ENCODE measurements around the gene FSTL4. TPM values are rescaled to one million over a fixed set of nuclear protein-coding genes. Genes with fewer than 3 reads are reported as not detected.

The FSTL4 gene
- polyA plus RNA-seq, 3 donors, result not detected

DNA sequence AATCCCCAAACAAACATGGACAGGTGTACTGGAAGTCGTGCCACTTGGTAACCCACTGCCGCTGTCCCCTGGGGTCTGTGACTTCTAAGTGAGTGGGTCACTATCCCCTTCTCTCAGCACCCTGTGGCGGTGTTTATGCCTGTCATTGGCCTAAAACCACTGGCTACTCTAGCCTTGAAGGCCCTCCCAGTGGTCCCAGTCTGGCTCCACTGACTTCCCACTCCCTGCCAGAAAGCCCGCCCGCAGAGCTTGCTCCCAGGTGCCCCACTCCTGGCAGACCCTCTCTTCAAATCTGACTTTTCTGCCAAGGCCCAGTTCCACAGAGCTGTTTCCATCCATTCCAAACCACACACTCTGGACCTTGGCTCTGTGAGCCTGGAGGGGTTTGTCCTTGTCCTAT, 286.0 kb downstream of the FSTL4 start:
- WGBS (ENCODE audit: insufficient coverage), result 97% methylated on average over 4 of the region's 5 CpGs
- H4K20me1 ChIP-seq (ENCODE audit: insufficient read depth, low read length), result no peaks in the 10 kb centered on the region
- no peak overlapping the region for H3K27ac Mint-ChIP-seq

DNA sequence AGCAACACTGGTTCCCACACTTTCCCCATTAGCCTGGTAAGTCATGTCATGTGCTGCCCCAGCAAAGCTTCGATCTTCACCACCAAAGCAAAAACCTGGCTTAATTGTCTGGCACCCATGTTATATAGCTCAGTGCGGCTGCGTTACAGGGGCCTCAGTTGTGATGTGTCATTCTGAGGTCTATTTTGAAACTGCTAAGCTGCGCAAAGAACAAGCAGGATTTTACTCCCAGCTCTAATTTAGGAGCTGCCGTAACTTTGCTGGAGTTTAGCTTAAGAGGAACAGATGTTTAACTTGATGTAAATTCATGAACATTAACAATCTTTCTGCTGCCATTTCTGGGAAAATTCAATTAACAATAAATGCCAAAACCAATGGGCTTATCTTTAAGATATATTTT, 286.5 kb downstream of the FSTL4 start:
- peaks cover 0 to 3% (median 0%) of the 10 kb centered on the region in 3 donors for H3K27me3 Mint-ChIP-seq (ENCODE audit: low read depth in 3 of 3)
- DNase-seq, result no peak
- H3K9me3 Mint-ChIP-seq, result no peaks in the 10 kb centered on the region

More for the DNA sequence above, 286.0 kb downstream of the FSTL4 start:
- intact Hi-C loops (cut with micrococcal nuclease), result no loop called here
- Histone ChIP-seq H3K4me2 (replicated peaks; ENCODE audit: extremely low read depth, low read length, poor library complexity, severe bottlenecking) (no peak overlapping the region), H3K9me3 (replicated peaks in 1 of 2; ENCODE audit: control insufficient read depth in 1 of 2, insufficient read depth in 1 of 2, low read length in 2 of 2) (no peaks in the 10 kb centered on the region), H3K27me3 (ENCODE audit: control insufficient read depth in 2 of 2, insufficient read depth in 2 of 2, low read length in 2 of 2) (no peaks in the 10 kb centered on the region), H3K9ac (ENCODE audit: insufficient read depth, low read length, poor library complexity, severe bottlenecking) (no peak overlapping the region), H3K36me3 (replicated peaks in 1 of 2; ENCODE audit: control insufficient read depth in 1 of 2, insufficient read depth in 2 of 2, low read length in 2 of 2) (no peaks in the 10 kb centered on the region), H3K79me2 (ENCODE audit: insufficient read depth, low read length) (no peaks in the 10 kb centered on the region), H2AFZ (ENCODE audit: insufficient read depth, low read depth, low read length, poor library complexity, severe bottlenecking) (no peak overlapping the region), H3K4me3 (replicated peaks in 1 of 3; ENCODE audit: low read depth in 2 of 3, low read length in 3 of 3) (no peak overlapping the region), H3K4me1 (ENCODE audit: control insufficient read depth in 1 of 2, insufficient read depth in 2 of 2, low read length in 2 of 2) (no peaks in the 10 kb centered on the region), H3K27ac (ENCODE audit: low read depth in 1 of 2, low read length in 2 of 2) (no peak overlapping the region)
- TF ChIP-seq, protein P1, sequence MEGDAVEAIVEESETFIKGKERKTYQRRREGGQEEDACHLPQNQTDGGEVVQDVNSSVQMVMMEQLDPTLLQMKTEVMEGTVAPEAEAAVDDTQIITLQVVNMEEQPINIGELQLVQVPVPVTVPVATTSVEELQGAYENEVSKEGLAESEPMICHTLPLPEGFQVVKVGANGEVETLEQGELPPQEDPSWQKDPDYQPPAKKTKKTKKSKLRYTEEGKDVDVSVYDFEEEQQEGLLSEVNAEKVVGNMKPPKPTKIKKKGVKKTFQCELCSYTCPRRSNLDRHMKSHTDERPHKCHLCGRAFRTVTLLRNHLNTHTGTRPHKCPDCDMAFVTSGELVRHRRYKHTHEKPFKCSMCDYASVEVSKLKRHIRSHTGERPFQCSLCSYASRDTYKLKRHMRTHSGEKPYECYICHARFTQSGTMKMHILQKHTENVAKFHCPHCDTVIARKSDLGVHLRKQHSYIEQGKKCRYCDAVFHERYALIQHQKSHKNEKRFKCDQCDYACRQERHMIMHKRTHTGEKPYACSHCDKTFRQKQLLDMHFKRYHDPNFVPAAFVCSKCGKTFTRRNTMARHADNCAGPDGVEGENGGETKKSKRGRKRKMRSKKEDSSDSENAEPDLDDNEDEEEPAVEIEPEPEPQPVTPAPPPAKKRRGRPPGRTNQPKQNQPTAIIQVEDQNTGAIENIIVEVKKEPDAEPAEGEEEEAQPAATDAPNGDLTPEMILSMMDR (IDR thresholded peaks at IDR 0.05), result no peak
- Mint-ChIP-seq H3K4me3 (no peak overlapping the region), H3K9me3 (no peaks in the 10 kb centered on the region), H3K4me1 (no peaks in the 10 kb centered on the region), H3K36me3 (no peaks in the 10 kb centered on the region), H3K27me3 (ENCODE audit: low read depth in 3 of 3) (peaks cover 0 to 3% (median 0%) of the 10 kb centered on the region in 3 donors)
- no peak for DNase-seq

More for the DNA sequence above, 286.5 kb downstream of the FSTL4 start:
- Histone ChIP-seq H2AFZ (ENCODE audit: insufficient read depth, low read depth, low read length, poor library complexity, severe bottlenecking) (no peak overlapping the region), H3K27ac (ENCODE audit: low read depth in 1 of 2, low read length in 2 of 2) (no peak overlapping the region), H3K27me3 (ENCODE audit: control insufficient read depth in 2 of 2, insufficient read depth in 2 of 2, low read length in 2 of 2) (no peaks in the 10 kb centered on the region), H3K4me2 (replicated peaks; ENCODE audit: extremely low read depth, low read length, poor library complexity, severe bottlenecking) (no peak overlapping the region), H3K79me2 (ENCODE audit: insufficient read depth, low read length) (no peaks in the 10 kb centered on the region), H3K36me3 (replicated peaks in 1 of 2; ENCODE audit: control insufficient read depth in 1 of 2, insufficient read depth in 2 of 2, low read length in 2 of 2) (no peaks in the 10 kb centered on the region), H4K20me1 (ENCODE audit: insufficient read depth, low read length) (no peaks in the 10 kb centered on the region), H3K4me1 (ENCODE audit: control insufficient read depth in 1 of 2, insufficient read depth in 2 of 2, low read length in 2 of 2) (no peaks in the 10 kb centered on the region), H3K9ac (ENCODE audit: insufficient read depth, low read length, poor library complexity, severe bottlenecking) (no peak overlapping the region), H3K4me3 (replicated peaks in 1 of 3; ENCODE audit: low read depth in 2 of 3, low read length in 3 of 3) (no peak overlapping the region), H3K9me3 (replicated peaks in 1 of 2; ENCODE audit: control insufficient read depth in 1 of 2, insufficient read depth in 1 of 2, low read length in 2 of 2) (no peaks in the 10 kb centered on the region)
- H3K4me3 Mint-ChIP-seq, result no peak overlapping the region
- intact Hi-C loops (cut with micrococcal nuclease), result no loop called here
- WGBS (ENCODE audit: insufficient coverage), result 67% methylated on average over 3 of the region's 5 CpGs
- no peaks in the 10 kb centered on the region for H3K36me3 Mint-ChIP-seq
- H3K4me1 Mint-ChIP-seq, result no peaks in the 10 kb centered on the region
- TF ChIP-seq, protein P1 (IDR thresholded peaks at IDR 0.05), result no peak
- no peak overlapping the region for H3K27ac Mint-ChIP-seq

Measured in CD14-positive monocyte (primary cell).